Psoas muscle (tissue), 8 donors: Measurements from ENCODE around the gene SLIT3. TPM values are rescaled to one million over a fixed set of nuclear protein-coding genes. Genes with fewer than 3 reads are reported as not detected.

Source experiments
- ATAC-seq, 4 donors: fragments of 200-7000 bp; cut with Tn5 transposase; one replicate each; pipeline ENCODE4 v1.9.1; 2020; ENCODE audit warnings: moderate library complexity in 3 of 4, mild to moderate bottlenecking in 2 of 4
- DNase-seq, 2 donors: peaks; one replicate each; pipeline ENCODE4 v3.0.0-alpha.2; 2020
- H3K27ac ChIP-seq: fragments of 200-600 bp; one replicate; pipeline ENCODE4 v1.8.0; 2022
- H3K27me3 ChIP-seq, 3 donors: fragments of 200-600 bp in 1 of 3; one replicate each; pipeline versions ENCODE4 v1.6.1 to v1.8.0; 2013 to 2022; ENCODE audit warnings: low read length in 2 of 3, mild to moderate bottlenecking in 2 of 3, moderate library complexity in 1 of 3; ENCODE audit not compliant: insufficient read depth in 3 of 3
- H3K36me3 ChIP-seq, 2 donors: fragments of 200-600 bp in 1 of 2; one replicate each; pipeline versions ENCODE4 v1.6.1 to v1.8.0; 2013 to 2022; ENCODE audit warnings: low read depth in 1 of 2, mild to moderate bottlenecking in 1 of 2, moderate library complexity in 1 of 2; ENCODE audit not compliant: insufficient read depth in 1 of 2
- H3K4me1 ChIP-seq: fragments of 200-600 bp; one replicate; pipeline ENCODE4 v1.8.0; 2022
- H3K4me3 ChIP-seq: fragments of 200-600 bp; one replicate; pipeline ENCODE4 v1.8.0; 2022; ENCODE audit warnings: mild to moderate bottlenecking
- H3K9me3 ChIP-seq: fragments of 200-600 bp; one replicate; pipeline ENCODE4 v1.8.0; 2022
- WGBS, 3 donors: extraction: QIAGEN DNeasy Blood & Tissue Kit; methylation state at CpG; one replicate each; pipeline versions ENCODE4 v1.1.6 to v1.1.7; 2013; 5-methylcytosine and 5-hydroxymethylcytosine counted together
- intact Hi-C, 2 donors: fragments of 100-400 bp; cut with DNase I; formaldehyde crosslinking; loops; one replicate each; pipeline versions ENCODE4 v1.11.0 to v1.14.2; 2022
- polyA plus RNA-seq, 3 donors: library from polyadenylated mRNA; stranded (reverse); fragments of 200-250 nt; gene quantifications; one replicate each; pipeline ENCODE4 v1.2.3, GENCODE V29; 2013
- total RNA-seq, 4 donors: library from RNA; stranded (reverse); fragmentation: NEBNext Ultra II Directional in 2 of 4; extraction: Animal tissue kit (Norgen Biotek cat#: 25700) in 2 of 4; gene quantifications; one replicate each; pipeline versions ENCODE4 v1.2.1 to v1.2.4, GENCODE V29; 2021 to 2023
- TF ChIP-seq, protein P1 (sequence below): fragments of 200-600 bp; IDR thresholded peaks from one replicate; pipeline ENCODE4 v1.8.0; 2022; ENCODE audit warnings: antibody characterized with exemption
- donor health status: healthy with polysubstance abuse.
- donor health status: DM: no; HTN: no; CAD: no; lungs with moderate emphysema.
- donor health status: Bipolar disorder and iron deficiency.
- donor health status: healthy.
- donor health status: DM: yes; HTN: yes; CAD: no.
- donor health status: DM: no; HTN: no; CAD: no.
- donor health status: DM: no; HTN: no; CAD: no.
- donor health status: DM: yes; HTN: yes; CAD: no.

SLIT3 gene
- total and polyA plus RNA-seq, 7 donors, result 0.81 to 5.9 (median 2.1) TPM

GRCh38 chr5:168932400-168933189 lies 368.3 kb downstream of the SLIT3 start:
- no peak overlapping the region for H3K27ac ChIP-seq
- no peak overlapping the region for H3K4me3 ChIP-seq
- 76 to 80% (median 80%) methylated on average over 10 of the region's 10 CpGs for WGBS, 3 donors

GRCh38 chr5:168931638-168932345 lies 369.1 kb downstream of the SLIT3 start:
- Histone ChIP-seq H3K4me3 (no peak overlapping the region), H3K36me3 (no peaks in the 10 kb centered on the region), H3K4me1 (no peaks in the 10 kb centered on the region), H3K27ac (no peak overlapping the region), H3K9me3 (no peaks in the 10 kb centered on the region), H3K27me3 (no peaks in the 10 kb centered on the region)
- 58 to 66% (median 64%) methylated on average over 8 of the region's 8 CpGs for WGBS, 3 donors
- intact Hi-C loops, result no loop called here
- ATAC-seq, result peak in 3 of 4 donors; percentile 42 to 70 (median 65)
- TF ChIP-seq, protein P1, sequence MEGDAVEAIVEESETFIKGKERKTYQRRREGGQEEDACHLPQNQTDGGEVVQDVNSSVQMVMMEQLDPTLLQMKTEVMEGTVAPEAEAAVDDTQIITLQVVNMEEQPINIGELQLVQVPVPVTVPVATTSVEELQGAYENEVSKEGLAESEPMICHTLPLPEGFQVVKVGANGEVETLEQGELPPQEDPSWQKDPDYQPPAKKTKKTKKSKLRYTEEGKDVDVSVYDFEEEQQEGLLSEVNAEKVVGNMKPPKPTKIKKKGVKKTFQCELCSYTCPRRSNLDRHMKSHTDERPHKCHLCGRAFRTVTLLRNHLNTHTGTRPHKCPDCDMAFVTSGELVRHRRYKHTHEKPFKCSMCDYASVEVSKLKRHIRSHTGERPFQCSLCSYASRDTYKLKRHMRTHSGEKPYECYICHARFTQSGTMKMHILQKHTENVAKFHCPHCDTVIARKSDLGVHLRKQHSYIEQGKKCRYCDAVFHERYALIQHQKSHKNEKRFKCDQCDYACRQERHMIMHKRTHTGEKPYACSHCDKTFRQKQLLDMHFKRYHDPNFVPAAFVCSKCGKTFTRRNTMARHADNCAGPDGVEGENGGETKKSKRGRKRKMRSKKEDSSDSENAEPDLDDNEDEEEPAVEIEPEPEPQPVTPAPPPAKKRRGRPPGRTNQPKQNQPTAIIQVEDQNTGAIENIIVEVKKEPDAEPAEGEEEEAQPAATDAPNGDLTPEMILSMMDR, result no peak
- no peak for DNase-seq

More at GRCh38 chr5:168932400-168933189, 368.3 kb downstream of the SLIT3 start:
- no peaks in the 10 kb centered on the region for H3K36me3 ChIP-seq
- H3K9me3 ChIP-seq, result no peaks in the 10 kb centered on the region
- no peak for DNase-seq
- no peaks in the 10 kb centered on the region for H3K4me1 ChIP-seq
- no peak for ATAC-seq
- TF ChIP-seq, protein P1, result no peak
- intact Hi-C loops, result no loop called here
- no peaks in the 10 kb centered on the region for H3K27me3 ChIP-seq

GRCh38 chr5:168929656-168930055 lies 371.3 kb downstream of the SLIT3 start:
- Histone ChIP-seq H3K4me1 (no peaks in the 10 kb centered on the region), H3K27ac (no peak overlapping the region), H3K9me3 (no peaks in the 10 kb centered on the region), H3K27me3 (no peaks in the 10 kb centered on the region), H3K4me3 (no peak overlapping the region), H3K36me3 (no peaks in the 10 kb centered on the region)
- WGBS, 3 donors, result 75 to 77% (median 75%) methylated on average over 7 of the region's 7 CpGs
- DNase-seq (no peak), ATAC-seq (no peak)
- TF ChIP-seq, protein P1, result no peak
- intact Hi-C loops, result no loop called here

- TF ChIP-seq, protein P1, result no peak
- Histone ChIP-seq H3K36me3 (no peaks in the 10 kb centered on the region), H3K4me1 (no peaks in the 10 kb centered on the region), H3K4me3 (no peak overlapping the region), H3K9me3 (no peaks in the 10 kb centered on the region), H3K27ac (no peak overlapping the region), H3K27me3 (peaks cover 0 to 5% (median 0%) of the 10 kb centered on the region in 3 donors)
- ATAC-seq (no peak), DNase-seq (no peak)
- WGBS, 3 donors, result 69 to 75% (median 70%) methylated on average over 3 of the region's 3 CpGs
- intact Hi-C loops, result no loop called here
Measured at GRCh38 chr5:168925160-168925559, 375.8 kb downstream of the SLIT3 start.
